KOPT-K1 (cell line): ENCODE measurements around the gene BTBD9.

Experiments
- H3K27ac ChIP-seq: fragments of 200-600 bp; sonication (generic); 2 replicates; pipeline ENCODE4 v1.5.1; 2016; ENCODE audit warnings: antibody characterized with exemption, mild to moderate bottlenecking, low read depth, low read length; ENCODE audit not compliant: poor library complexity, severe bottlenecking
- H3K36me3 ChIP-seq: fragments of 200-600 bp; sonication (generic); 2 replicates; pipeline ENCODE4 v1.5.1; 2017; ENCODE audit warnings: antibody characterized with exemption, mild to moderate bottlenecking, low read length, moderate library complexity; ENCODE audit not compliant: insufficient read depth
- H3K9me3 ChIP-seq: fragments of 200-600 bp; sonication (generic); 2 replicates; pipeline ENCODE4 v1.5.1; 2017; ENCODE audit warnings: antibody characterized with exemption, low read length, mild to moderate bottlenecking; ENCODE audit not compliant: insufficient read depth, poor library complexity, severe bottlenecking

BTBD9 gene

GRCh38 chr6:38502423-38502822 is 137.3 kb downstream of the BTBD9 start:
- Histone ChIP-seq H3K36me3 (no peaks in the 10 kb centered on the region), H3K27ac (no peak overlapping the region), H3K9me3 (no peaks in the 10 kb centered on the region)

GRCh38 chr6:38501931-38502330 is 137.8 kb downstream of the BTBD9 start:
- Histone ChIP-seq H3K36me3 (no peaks in the 10 kb centered on the region), H3K9me3 (no peaks in the 10 kb centered on the region)

GRCh38 chr6:38499529-38500096 is 140.1 kb downstream of the BTBD9 start:
- Histone ChIP-seq H3K36me3 (no peaks in the 10 kb centered on the region), H3K9me3 (no peaks in the 10 kb centered on the region), H3K27ac (no peak overlapping the region)

More at GRCh38 chr6:38501931-38502330, 137.8 kb downstream of the BTBD9 start:
- no peak overlapping the region for H3K27ac ChIP-seq

- Histone ChIP-seq H3K27ac (no peak overlapping the region), H3K9me3 (no peaks in the 10 kb centered on the region), H3K36me3 (no peaks in the 10 kb centered on the region)
These were observed 140.8 kb downstream of the BTBD9 start for GRCh38 chr6:38498805-38499445.

GRCh38 chr6:38498085-38498484 is 141.6 kb downstream of the BTBD9 start:
- Histone ChIP-seq H3K27ac (no peak overlapping the region), H3K9me3 (no peaks in the 10 kb centered on the region), H3K36me3 (no peaks in the 10 kb centered on the region)

GRCh38 chr6:38497546-38497945 is 142.2 kb downstream of the BTBD9 start:
- no peaks in the 10 kb centered on the region for H3K9me3 ChIP-seq
- H3K36me3 ChIP-seq, result no peaks in the 10 kb centered on the region
- no peak overlapping the region for H3K27ac ChIP-seq

GRCh38 chr6:38495922-38496635 is 143.7 kb downstream of the BTBD9 start:
- Histone ChIP-seq H3K36me3 (no peaks in the 10 kb centered on the region), H3K27ac (no peak overlapping the region), H3K9me3 (no peaks in the 10 kb centered on the region)

GRCh38 chr6:38495518-38495917 is 144.2 kb downstream of the BTBD9 start:
- Histone ChIP-seq H3K27ac (no peak overlapping the region), H3K36me3 (no peaks in the 10 kb centered on the region), H3K9me3 (no peaks in the 10 kb centered on the region)

GRCh38 chr6:38493931-38494547 is 145.7 kb downstream of the BTBD9 start:
- no peaks in the 10 kb centered on the region for H3K36me3 ChIP-seq
- H3K27ac ChIP-seq, result no peak overlapping the region
- no peaks in the 10 kb centered on the region for H3K9me3 ChIP-seq

GRCh38 chr6:38492031-38492430 is 147.7 kb downstream of the BTBD9 start:
- Histone ChIP-seq H3K9me3 (no peaks in the 10 kb centered on the region), H3K36me3 (no peaks in the 10 kb centered on the region), H3K27ac (no peak overlapping the region)

- Histone ChIP-seq H3K36me3 (no peaks in the 10 kb centered on the region), H3K27ac (no peak overlapping the region), H3K9me3 (no peaks in the 10 kb centered on the region)
These were observed 149.8 kb downstream of the BTBD9 start for GRCh38 chr6:38489951-38490350.

GRCh38 chr6:38487423-38487822 is 152.3 kb downstream of the BTBD9 start:
- Histone ChIP-seq H3K27ac (no peak overlapping the region), H3K9me3 (no peaks in the 10 kb centered on the region), H3K36me3 (no peaks in the 10 kb centered on the region)

GRCh38 chr6:38485488-38485887 is 154.2 kb downstream of the BTBD9 start:
- no peak overlapping the region for H3K27ac ChIP-seq
- no peaks in the 10 kb centered on the region for H3K36me3 ChIP-seq
- no peaks in the 10 kb centered on the region for H3K9me3 ChIP-seq

GRCh38 chr6:38484656-38485055 is 155.1 kb downstream of the BTBD9 start:
- Histone ChIP-seq H3K36me3 (no peaks in the 10 kb centered on the region), H3K27ac (no peak overlapping the region), H3K9me3 (no peaks in the 10 kb centered on the region)

GRCh38 chr6:38483526-38483925 is 156.2 kb downstream of the BTBD9 start:
- no peaks in the 10 kb centered on the region for H3K9me3 ChIP-seq
- no peak overlapping the region for H3K27ac ChIP-seq
- H3K36me3 ChIP-seq, result no peaks in the 10 kb centered on the region
